Measurements from ENCODE around the gene NAPB. TPM values are rescaled to one million over a fixed set of nuclear protein-coding genes. Genes with fewer than 3 reads are reported as not detected.
A peak's percentile ranks its signal among the peaks of the same experiment; 100 is the strongest.

The NAPB gene
- total RNA-seq, 1 donor from 2014 or later, result 13.1 TPM

GRCh38 chr20:23361476-23362391, 59.6 kb downstream of the NAPB start, which contains the start of gene GZF1:
GZF1 (plus strand) TSS chr20:23362182; CDS start chr20:23364384, 2,202 bp downstream.
- Mint-ChIP-seq H3K27ac (ENCODE audit: unreplicated experiment) (peak within 1 kb of the TSS; percentile 99), H3K4me3 (ENCODE audit: unreplicated experiment) (peak within 1 kb of the TSS; percentile 95), H3K4me1 (ENCODE audit: low read depth, unreplicated experiment) (peaks cover 25% of the 10 kb centered on the region), H3K36me3 (ENCODE audit: low read depth, unreplicated experiment) (peaks cover 6% of the 10 kb centered on the region), H3K27me3 (ENCODE audit: low read depth, unreplicated experiment) (no peaks in the 10 kb centered on the region), H3K9me3 (ENCODE audit: unreplicated experiment) (no peaks in the 10 kb centered on the region)
- peak within 1 kb of the TSS; percentile 97 for H3K4me2 ChIP-seq (ENCODE audit: low read length)
- peak within 1 kb of the TSS; percentile 75 for H3K4me3 ChIP-seq (ENCODE audit: insufficient read depth, low read depth, low read length)
- H4K20me1 ChIP-seq (ENCODE audit: insufficient read depth, low read length), result peaks cover 42% of the 10 kb centered on the region
- H3K27me3 ChIP-seq (ENCODE audit: insufficient read depth, low read length), result no peaks in the 10 kb centered on the region
- TF ChIP-seq, protein P1, sequence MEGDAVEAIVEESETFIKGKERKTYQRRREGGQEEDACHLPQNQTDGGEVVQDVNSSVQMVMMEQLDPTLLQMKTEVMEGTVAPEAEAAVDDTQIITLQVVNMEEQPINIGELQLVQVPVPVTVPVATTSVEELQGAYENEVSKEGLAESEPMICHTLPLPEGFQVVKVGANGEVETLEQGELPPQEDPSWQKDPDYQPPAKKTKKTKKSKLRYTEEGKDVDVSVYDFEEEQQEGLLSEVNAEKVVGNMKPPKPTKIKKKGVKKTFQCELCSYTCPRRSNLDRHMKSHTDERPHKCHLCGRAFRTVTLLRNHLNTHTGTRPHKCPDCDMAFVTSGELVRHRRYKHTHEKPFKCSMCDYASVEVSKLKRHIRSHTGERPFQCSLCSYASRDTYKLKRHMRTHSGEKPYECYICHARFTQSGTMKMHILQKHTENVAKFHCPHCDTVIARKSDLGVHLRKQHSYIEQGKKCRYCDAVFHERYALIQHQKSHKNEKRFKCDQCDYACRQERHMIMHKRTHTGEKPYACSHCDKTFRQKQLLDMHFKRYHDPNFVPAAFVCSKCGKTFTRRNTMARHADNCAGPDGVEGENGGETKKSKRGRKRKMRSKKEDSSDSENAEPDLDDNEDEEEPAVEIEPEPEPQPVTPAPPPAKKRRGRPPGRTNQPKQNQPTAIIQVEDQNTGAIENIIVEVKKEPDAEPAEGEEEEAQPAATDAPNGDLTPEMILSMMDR (IDR thresholded peaks at IDR 0.05; ENCODE audit: insufficient read depth, low read depth, low read length), result no peak
- no peak for TF ChIP-seq EZH2 (IDR thresholded peaks at IDR 0.05; ENCODE audit: insufficient read depth, low read length)
- H3K4me1 ChIP-seq (ENCODE audit: insufficient read depth, low read length), result peaks cover 34% of the 10 kb centered on the region
- H3K79me2 ChIP-seq (ENCODE audit: insufficient read depth, low read length), result peaks cover 45% of the 10 kb centered on the region
- peaks cover 9% of the 10 kb centered on the region for H3K36me3 ChIP-seq (ENCODE audit: insufficient read depth, low read length)
- FAIRE-seq (no peak), DNase-seq (ENCODE audit: low read depth) (peak; percentile 94)
- H2AFZ ChIP-seq (ENCODE audit: low read depth, low read length), result peak within 1 kb of the TSS; percentile 74
- H3K9me3 ChIP-seq (ENCODE audit: insufficient read depth, low read depth, low read length), result no peaks in the 10 kb centered on the region
- peak within 1 kb of the TSS; percentile 92 for H3K27ac ChIP-seq (ENCODE audit: low read depth, low read length)
- H3K9ac ChIP-seq (ENCODE audit: low read length), result peak within 1 kb of the TSS; percentile 91

GRCh38 chr20:23361119-23361475, 60.2 kb downstream of the NAPB start:
- no peaks in the 10 kb centered on the region for H3K27me3 Mint-ChIP-seq (ENCODE audit: low read depth, unreplicated experiment)
- Histone ChIP-seq H4K20me1 (ENCODE audit: insufficient read depth, low read length) (peaks cover 36% of the 10 kb centered on the region), H3K36me3 (ENCODE audit: insufficient read depth, low read length) (peaks cover 9% of the 10 kb centered on the region), H3K4me1 (ENCODE audit: insufficient read depth, low read length) (peaks cover 28% of the 10 kb centered on the region), H3K4me2 (ENCODE audit: low read length) (peak overlapping the region; percentile 85), H3K9ac (ENCODE audit: low read length) (peak overlapping the region; percentile 84), H2AFZ (ENCODE audit: low read depth, low read length) (peak overlapping the region; percentile 74), H3K27ac (ENCODE audit: low read depth, low read length) (peak overlapping the region; percentile 92), H3K9me3 (ENCODE audit: insufficient read depth, low read depth, low read length) (no peaks in the 10 kb centered on the region), H3K4me3 (ENCODE audit: insufficient read depth, low read depth, low read length) (peak overlapping the region; percentile 62), H3K79me2 (ENCODE audit: insufficient read depth, low read length) (peaks cover 42% of the 10 kb centered on the region), H3K27me3 (ENCODE audit: insufficient read depth, low read length) (no peaks in the 10 kb centered on the region)
- H3K4me1 Mint-ChIP-seq (ENCODE audit: low read depth, unreplicated experiment), result peaks cover 21% of the 10 kb centered on the region
- peaks cover 6% of the 10 kb centered on the region for H3K36me3 Mint-ChIP-seq (ENCODE audit: low read depth, unreplicated experiment)
- DNase-seq (ENCODE audit: low read depth) (no peak), FAIRE-seq (no peak)
- peak overlapping the region; percentile 86 for H3K4me3 Mint-ChIP-seq (ENCODE audit: unreplicated experiment)
- TF ChIP-seq EZH2 (IDR thresholded peaks at IDR 0.05; ENCODE audit: insufficient read depth, low read length), result no peak
- TF ChIP-seq, protein P1 (IDR thresholded peaks at IDR 0.05; ENCODE audit: insufficient read depth, low read depth, low read length), result no peak
- peak overlapping the region; percentile 99 for H3K27ac Mint-ChIP-seq (ENCODE audit: unreplicated experiment)
- no peaks in the 10 kb centered on the region for H3K9me3 Mint-ChIP-seq (ENCODE audit: unreplicated experiment)

Data from astrocyte (in vitro differentiated cells and primary cell).